Neural cell (in vitro differentiated cells): Measurements from ENCODE around the gene S100PBP. TPM values are rescaled to one million over a fixed set of nuclear protein-coding genes. Genes with fewer than 3 reads are reported as not detected.
A peak's percentile ranks its signal among the peaks of the same experiment; 100 is the strongest.

Source experiments
- H2AFZ ChIP-seq: fragments of 200-600, 300-800 bp; sonication (generic), shearing (Covaris generic); 2 replicates; pipeline ENCODE4 v1.6.0; 2014; ENCODE audit warnings: low read depth, mild to moderate bottlenecking, antibody characterized with exemption, low read length, moderate library complexity
- H3F3A ChIP-seq: fragments of 200-600 bp; shearing (Covaris generic); 2 replicates; pipeline ENCODE4 v1.6.1; 2016; ENCODE audit warnings: mild to moderate bottlenecking, moderate library complexity, mixed read lengths, antibody characterized with exemption, low read length; ENCODE audit not compliant: insufficient read depth, poor library complexity, severe bottlenecking
- H3K27ac ChIP-seq: fragments of 200-600, 300-800 bp; sonication (generic), shearing (Covaris generic); 2 replicates; pipeline ENCODE4 v1.5.1; 2014; ENCODE audit warnings: mild to moderate bottlenecking, low read length, moderate library complexity
- H3K27me3 ChIP-seq: fragments of 300-800, 200-600 bp; sonication (generic), shearing (Covaris generic); 2 replicates; pipeline ENCODE4 v1.6.0; 2014; ENCODE audit warnings: mild to moderate bottlenecking, low read depth, low read length, moderate library complexity; ENCODE audit not compliant: insufficient read depth
- H3K36me3 ChIP-seq: fragments of 300-800, 200-600 bp; sonication (generic), shearing (Covaris generic); 2 replicates; pipeline ENCODE4 v1.5.1; 2014; ENCODE audit warnings: mild to moderate bottlenecking, antibody characterized with exemption, low read length, moderate library complexity; ENCODE audit not compliant: insufficient read depth
- H3K4me2 ChIP-seq: fragments of 300-800, 200-600 bp; sonication (generic), shearing (Covaris generic); 2 replicates; pipeline ENCODE4 v1.6.0; 2014; ENCODE audit warnings: mild to moderate bottlenecking, low read length
- H3K4me3 ChIP-seq: fragments of 300-800, 200-600 bp; sonication (generic), shearing (Covaris generic); 2 replicates; pipeline ENCODE4 v1.5.1; 2014; ENCODE audit warnings: mild to moderate bottlenecking, low read length, moderate library complexity
- H3K79me2 ChIP-seq: fragments of 200-600 bp; shearing (Covaris generic); replicated peaks from 2 replicates; pipeline ENCODE4 v1.6.0; 2014; ENCODE audit warnings: mild to moderate bottlenecking, low read length, moderate library complexity; ENCODE audit not compliant: insufficient read depth
- H3K9ac ChIP-seq: fragments of 300-800, 200-600 bp; sonication (generic), shearing (Covaris generic); 2 replicates; pipeline ENCODE4 v1.6.1; 2016; ENCODE audit warnings: mild to moderate bottlenecking, low read length, mixed read lengths
- H3K9me2 ChIP-seq: fragments of 200-600 bp; shearing (Covaris generic); 2 replicates; pipeline ENCODE4 v1.6.1; 2016; ENCODE audit warnings: mild to moderate bottlenecking, low read length, mixed read lengths; ENCODE audit not compliant: insufficient read depth
- H3K9me3 ChIP-seq: fragments of 200-600, 300-800 bp; sonication (generic), shearing (Covaris generic); 2 replicates; pipeline ENCODE4 v1.6.1; 2016; ENCODE audit warnings: mild to moderate bottlenecking, mixed run types, low read length, moderate library complexity, mixed read lengths
- H4K20me1 ChIP-seq: fragments of 200-600 bp; shearing (Covaris generic); 2 replicates; pipeline ENCODE4 v1.6.1; 2016; ENCODE audit warnings: mild to moderate bottlenecking, mixed run types; ENCODE audit not compliant: insufficient read depth
- CTCF ChIP-seq: fragments of 450-650 bp; IDR thresholded peaks from 2 replicates; pipeline ENCODE4 v1.5.1; 2014; ENCODE audit warnings: antibody characterized with exemption, mild to moderate bottlenecking, moderate library complexity; ENCODE audit not compliant: poor library complexity, severe bottlenecking
- EP300 ChIP-seq: fragments of 450-650 bp; conservative IDR thresholded peaks from 2 replicates; pipeline ENCODE4 v1.6.1; 2014; ENCODE audit warnings: antibody characterized with exemption, mild to moderate bottlenecking, moderate library complexity; ENCODE audit not compliant: poor library complexity, severe bottlenecking
- EZH2 ChIP-seq: fragments of 200-600, 300-800 bp; shearing (Covaris generic), sonication (generic); IDR thresholded peaks from 2 replicates; pipeline ENCODE4 v1.6.1; 2014; ENCODE audit warnings: antibody characterized with exemption, low read length, borderline replicate concordance, mild to moderate bottlenecking; ENCODE audit not compliant: insufficient read depth, poor library complexity, severe bottlenecking
- MXI1 ChIP-seq: fragments of 450-650 bp; conservative IDR thresholded peaks from 2 replicates; pipeline ENCODE4 v1.6.1; 2014; ENCODE audit warnings: antibody characterized with exemption, mild to moderate bottlenecking; ENCODE audit not compliant: poor library complexity, severe bottlenecking
- POLR2AphosphoS5 ChIP-seq: IDR thresholded peaks from 2 replicates; pipeline ENCODE4 v1.6.1; 2012
- RAD21 ChIP-seq: fragments of 450-650 bp; conservative IDR thresholded peaks from 2 replicates; pipeline ENCODE4 v1.6.1; 2014; ENCODE audit warnings: antibody characterized with exemption, mild to moderate bottlenecking, moderate library complexity
- REST ChIP-seq: IDR thresholded peaks from 2 replicates; pipeline ENCODE4 v1.6.1; 2012; ENCODE audit warnings: borderline replicate concordance
- SMC3 ChIP-seq: fragments of 450-650 bp; conservative IDR thresholded peaks from 2 replicates; pipeline ENCODE4 v1.6.1; 2014; ENCODE audit warnings: antibody characterized with exemption, mild to moderate bottlenecking, moderate library complexity; ENCODE audit not compliant: poor library complexity
- TAF1 ChIP-seq: IDR thresholded peaks from 2 replicates; pipeline ENCODE4 v1.6.1; 2012; ENCODE audit warnings: low read depth
- polyA plus RNA-seq: library from polyadenylated mRNA; depleted of rRNA; stranded (reverse); fragments of >200 nt; gene quantifications from 2 replicates; pipeline ENCODE4 v1.2.3, GENCODE V29; 2014

The S100PBP gene
- polyA plus RNA-seq, 1 donor from 2014 or later: 77.0 TPM

- H3K9me3 ChIP-seq: no peaks in the 10 kb centered on the region
- H3K9me2 ChIP-seq: no peaks in the 10 kb centered on the region
- H3K9ac ChIP-seq: no peak overlapping the region
- peaks cover 30% of the 10 kb centered on the region for H3K27me3 ChIP-seq
- no peaks in the 10 kb centered on the region for H3K36me3 ChIP-seq
- no peak overlapping the region for H3K27ac ChIP-seq
- H3K4me2 ChIP-seq: no peak overlapping the region
- H2AFZ ChIP-seq: no peak overlapping the region
- TF ChIP-seq SMC3: no peak
- TF ChIP-seq TAF1: no peak
- no peak for TF ChIP-seq CTCF
- no peak for TF ChIP-seq RAD21
- TF ChIP-seq POLR2AphosphoS5: no peak
- no peak for TF ChIP-seq EP300
- TF ChIP-seq MXI1: no peak
- no peak for TF ChIP-seq EZH2
- no peak for TF ChIP-seq REST
- H3K79me2 ChIP-seq: no peaks in the 10 kb centered on the region
- H3K4me3 ChIP-seq: no peak overlapping the region
- no peaks in the 10 kb centered on the region for H4K20me1 ChIP-seq
- H3F3A ChIP-seq: no peaks in the 10 kb centered on the region
These were observed 68.2 kb downstream of the S100PBP start for GRCh38 chr1:32885676-32886003.

- no peaks in the 10 kb centered on the region for H3K36me3 ChIP-seq
- TF ChIP-seq POLR2AphosphoS5: no peak
- TF ChIP-seq REST: peak; percentile 60
- peak; percentile 35 for TF ChIP-seq CTCF
- H3K27ac ChIP-seq: no peak within 1 kb of the TSS
These were observed 68.8 kb downstream of the S100PBP start, which contains the start of gene HPCA for GRCh38 chr1:32886004-32886827. HPCA (plus strand) TSS chr1:32886491; CDS start chr1:32888899, 2,408 bp downstream.

More at GRCh38 chr1:32886004-32886827, 68.8 kb downstream of the S100PBP start, which contains the start of gene HPCA:
- peak within 1 kb of the TSS; percentile 62 for H3K4me3 ChIP-seq
- no peaks in the 10 kb centered on the region for H3K9me3 ChIP-seq
- H3K79me2 ChIP-seq: no peaks in the 10 kb centered on the region
- no peak within 1 kb of the TSS for H2AFZ ChIP-seq
- peak within 1 kb of the TSS; percentile 34 for H3K9ac ChIP-seq
- H4K20me1 ChIP-seq: no peaks in the 10 kb centered on the region
- H3K9me2 ChIP-seq: no peaks in the 10 kb centered on the region
- peaks cover 30% of the 10 kb centered on the region for H3K27me3 ChIP-seq
- no peak within 1 kb of the TSS for H3K4me2 ChIP-seq
- no peaks in the 10 kb centered on the region for H3F3A ChIP-seq
